MCF 10A (cell line): ENCODE results near the gene CCRL2. TPM values are rescaled to one million over a fixed set of nuclear protein-coding genes. Genes with fewer than 3 reads are reported as not detected.
A peak's percentile ranks its signal among the peaks of the same experiment; 100 is the strongest.

Source experiments
- BruUV-seq: library from RNA; stranded (reverse); fragments of 400-500 nt; replicated peaks from 2 replicates; lab custom pipeline; 2021; lab: Mats Ljungman, UMichigan
- CTCF ChIA-PET: fragments of 300-600 bp; sonication (Branson Sonifier 250); formaldehyde crosslinking; extraction: SDS; loops from one replicate; lab custom pipeline; 2021; ENCODE audit warnings: antibody characterized with exemption, inconsistent platforms; lab: Yijun Ruan, JAX
- POLR2A ChIA-PET: fragments of 300-600, 350-650 bp; sonication (Branson Sonifier 250); formaldehyde crosslinking; extraction: SDS; loops from one replicate; lab custom pipeline; 2020; ENCODE audit warnings: antibody characterized with exemption, inconsistent platforms; lab: Yijun Ruan, JAX
- DNase-seq: peaks from one replicate; pipeline ENCODE4 v3.0.0-alpha.2; 2018; ENCODE audit not compliant: unreplicated experiment
- H3K27ac Mint-ChIP-seq: one replicate; pipeline ENCODE4 v1.8.0; 2022; ENCODE audit warnings: mild to moderate bottlenecking, low read depth, mixed read lengths; ENCODE audit not compliant: unreplicated experiment
- H3K27me3 Mint-ChIP-seq: one replicate; pipeline ENCODE4 v1.8.0; 2022; ENCODE audit warnings: mixed read lengths; ENCODE audit not compliant: insufficient read depth, unreplicated experiment
- H3K36me3 Mint-ChIP-seq: one replicate; pipeline ENCODE4 v1.8.0; 2022; ENCODE audit warnings: mild to moderate bottlenecking, moderate library complexity, mixed read lengths; ENCODE audit not compliant: insufficient read depth, unreplicated experiment
- H3K4me1 Mint-ChIP-seq: one replicate; pipeline ENCODE4 v1.8.0; 2022; ENCODE audit warnings: mixed read lengths; ENCODE audit not compliant: insufficient read depth, unreplicated experiment
- H3K4me3 Mint-ChIP-seq: one replicate; pipeline ENCODE4 v1.8.0; 2022; ENCODE audit warnings: mild to moderate bottlenecking, moderate library complexity, mixed read lengths; ENCODE audit not compliant: unreplicated experiment
- H3K9me3 Mint-ChIP-seq: one replicate; pipeline ENCODE4 v1.8.0; 2022; ENCODE audit warnings: mixed read lengths; ENCODE audit not compliant: unreplicated experiment
- intact Hi-C: fragments of 100-400 bp; cut with micrococcal nuclease; formaldehyde crosslinking; loops from 2 replicates; pipeline ENCODE4 v1.14.1; 2022
- total RNA-seq: library from RNA; stranded (reverse); gene quantifications from 2 replicates; pipeline ENCODE4 v1.2.3, GENCODE V29; 2022
- TF ChIP-seq, protein P1 (sequence below): fragments of 200-600 bp; IDR thresholded peaks from one replicate; pipeline ENCODE4 v1.8.0; 2022; ENCODE audit warnings: antibody characterized with exemption, mild to moderate bottlenecking; ENCODE audit not compliant: unreplicated experiment

Gene CCRL2
- total RNA-seq, 1 experiment from 2014 or later: not detected

DNA sequence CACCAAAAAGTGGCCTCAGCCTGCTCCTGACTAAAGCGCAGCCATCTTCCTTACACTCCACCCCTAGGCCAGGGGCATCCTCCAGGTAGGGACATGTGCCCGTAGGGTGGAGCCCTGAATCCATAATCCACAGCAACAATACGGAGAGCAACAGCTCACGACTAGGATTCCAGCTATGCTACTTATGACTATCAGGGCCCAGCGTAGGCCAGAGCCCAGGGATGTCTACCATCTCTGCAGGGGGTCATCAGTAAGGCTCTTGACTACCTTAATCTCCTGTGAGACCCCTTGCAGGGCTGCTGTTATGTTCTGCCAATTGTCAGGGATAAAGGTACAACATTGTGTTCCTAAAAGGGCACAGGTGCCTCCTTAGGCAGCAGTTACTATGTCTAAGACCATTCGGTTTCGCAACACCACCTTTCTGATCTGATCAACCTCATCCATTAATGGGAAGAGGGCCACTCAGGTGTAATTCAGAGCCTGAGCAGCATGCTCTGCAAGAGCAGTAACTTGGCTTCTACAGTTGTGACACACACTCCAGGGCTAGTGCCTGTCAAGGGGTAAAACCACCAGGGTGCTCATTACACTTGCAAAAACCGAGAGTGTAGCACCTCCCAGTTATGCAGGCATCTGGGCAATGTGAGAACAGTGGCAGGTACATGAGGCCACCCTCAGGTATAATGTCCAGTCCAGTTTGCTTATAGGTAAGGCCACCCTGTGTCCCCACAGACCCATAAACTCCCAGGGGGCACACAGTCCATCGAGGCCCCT lies 11.0 kb downstream of the CCRL2 start:
- CTCF ChIA-PET: interaction anchor here (1.3 kb wide), 1 partner anchor 25 kb away, joined by 3 read pairs; no protein-coding TSS in a partner anchor
- TF ChIP-seq, protein P1, sequence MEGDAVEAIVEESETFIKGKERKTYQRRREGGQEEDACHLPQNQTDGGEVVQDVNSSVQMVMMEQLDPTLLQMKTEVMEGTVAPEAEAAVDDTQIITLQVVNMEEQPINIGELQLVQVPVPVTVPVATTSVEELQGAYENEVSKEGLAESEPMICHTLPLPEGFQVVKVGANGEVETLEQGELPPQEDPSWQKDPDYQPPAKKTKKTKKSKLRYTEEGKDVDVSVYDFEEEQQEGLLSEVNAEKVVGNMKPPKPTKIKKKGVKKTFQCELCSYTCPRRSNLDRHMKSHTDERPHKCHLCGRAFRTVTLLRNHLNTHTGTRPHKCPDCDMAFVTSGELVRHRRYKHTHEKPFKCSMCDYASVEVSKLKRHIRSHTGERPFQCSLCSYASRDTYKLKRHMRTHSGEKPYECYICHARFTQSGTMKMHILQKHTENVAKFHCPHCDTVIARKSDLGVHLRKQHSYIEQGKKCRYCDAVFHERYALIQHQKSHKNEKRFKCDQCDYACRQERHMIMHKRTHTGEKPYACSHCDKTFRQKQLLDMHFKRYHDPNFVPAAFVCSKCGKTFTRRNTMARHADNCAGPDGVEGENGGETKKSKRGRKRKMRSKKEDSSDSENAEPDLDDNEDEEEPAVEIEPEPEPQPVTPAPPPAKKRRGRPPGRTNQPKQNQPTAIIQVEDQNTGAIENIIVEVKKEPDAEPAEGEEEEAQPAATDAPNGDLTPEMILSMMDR: no peak
- H3K4me3 Mint-ChIP-seq: no peak overlapping the region
- no TSS peak for BruUV-seq
- intact Hi-C loops: no loop called here
- H3K9me3 Mint-ChIP-seq: no peaks in the 10 kb centered on the region
- H3K4me1 Mint-ChIP-seq: peaks cover 8% of the 10 kb centered on the region
- POLR2A ChIA-PET: no interaction called here
- H3K27ac Mint-ChIP-seq: no peak overlapping the region
- DNase-seq: no peak
- H3K27me3 Mint-ChIP-seq: no peaks in the 10 kb centered on the region
- H3K36me3 Mint-ChIP-seq: no peaks in the 10 kb centered on the region

DNA sequence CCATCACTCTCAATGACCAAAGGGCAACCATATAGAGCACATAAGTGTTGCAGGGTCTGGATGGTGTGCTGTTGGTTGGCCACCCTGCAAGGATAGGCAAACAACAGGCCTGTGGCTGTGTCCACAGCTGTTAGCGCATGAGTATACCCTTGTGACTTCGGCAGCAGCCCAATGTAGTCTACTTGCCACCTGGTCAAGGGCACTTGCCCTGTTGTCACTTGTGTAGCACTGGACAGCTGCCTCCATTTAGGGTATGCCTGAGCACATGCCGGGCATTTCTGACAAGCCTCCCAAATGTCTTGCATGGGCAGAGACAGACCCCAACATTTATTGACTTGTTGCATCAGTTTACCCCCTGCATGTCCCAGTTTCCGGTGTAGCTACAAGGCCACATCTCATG lies 12.8 kb downstream of the CCRL2 start:
- POLR2A ChIA-PET: no interaction called here
- TF ChIP-seq, protein P1: no peak
- Mint-ChIP-seq H3K4me1 (peaks cover 16% of the 10 kb centered on the region), H3K27ac (no peak overlapping the region), H3K36me3 (no peaks in the 10 kb centered on the region), H3K27me3 (no peaks in the 10 kb centered on the region), H3K4me3 (no peak overlapping the region), H3K9me3 (no peaks in the 10 kb centered on the region)
- intact Hi-C loops: no loop called here
- no peak for DNase-seq
- BruUV-seq: no TSS peak
- CTCF ChIA-PET: no interaction called here

DNA sequence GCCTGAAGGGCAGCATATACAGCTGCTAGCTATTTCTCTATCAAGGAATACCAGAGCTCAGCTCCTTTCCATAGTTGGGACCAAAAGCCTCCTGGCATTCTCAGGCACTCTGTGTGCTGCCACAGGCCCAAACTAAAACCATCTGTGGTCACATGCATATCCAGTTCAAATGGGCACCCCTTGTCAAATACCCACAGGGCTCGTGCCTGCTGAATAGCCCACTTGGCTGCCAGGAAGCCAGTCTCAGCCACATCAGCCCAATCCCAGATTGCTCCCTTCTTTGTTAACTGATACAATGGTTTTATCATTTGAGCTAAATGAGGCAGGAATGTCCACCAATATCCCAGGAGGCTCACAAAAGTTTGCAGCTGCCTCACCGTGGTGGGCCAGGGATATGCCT lies 13.9 kb downstream of the CCRL2 start:
- Mint-ChIP-seq H3K27me3 (no peaks in the 10 kb centered on the region), H3K9me3 (no peaks in the 10 kb centered on the region), H3K4me3 (no peak overlapping the region), H3K27ac (no peak overlapping the region), H3K4me1 (peaks cover 16% of the 10 kb centered on the region), H3K36me3 (no peaks in the 10 kb centered on the region)
- intact Hi-C loops: no loop called here
- CTCF ChIA-PET: interaction anchor here (0.6 kb wide), 1 partner anchor 13 kb away, joined by 4 read pairs; no protein-coding TSS in a partner anchor
- no peak for DNase-seq
- POLR2A ChIA-PET: no interaction called here
- BruUV-seq: no TSS peak
- TF ChIP-seq, protein P1: no peak

DNA sequence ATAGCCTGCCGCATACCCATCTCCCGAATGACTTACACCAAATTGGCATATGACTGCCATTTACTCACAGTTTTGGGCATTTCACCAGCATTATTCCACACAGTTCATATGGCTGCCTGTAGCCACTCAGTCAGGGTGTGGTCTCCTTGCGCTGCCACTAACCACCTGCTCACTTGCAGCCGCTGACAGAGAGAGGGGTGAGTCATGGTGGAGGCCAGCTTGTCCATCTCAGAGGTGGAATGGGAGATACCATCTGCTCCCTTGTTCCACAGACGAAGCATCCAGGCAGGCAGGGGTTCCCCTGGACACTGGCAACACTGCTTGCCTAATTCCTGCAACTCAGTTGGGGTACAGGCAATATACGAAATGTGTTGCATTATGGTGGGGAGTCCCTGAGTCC lies 15.6 kb downstream of the CCRL2 start:
- peak; percentile 92 for DNase-seq
- Mint-ChIP-seq H3K4me1 (peaks cover 16% of the 10 kb centered on the region), H3K36me3 (no peaks in the 10 kb centered on the region), H3K27ac (peak overlapping the region; percentile 14), H3K4me3 (no peak overlapping the region), H3K9me3 (no peaks in the 10 kb centered on the region), H3K27me3 (no peaks in the 10 kb centered on the region)
- BruUV-seq: no TSS peak
- TF ChIP-seq, protein P1: no peak
- POLR2A ChIA-PET: interaction anchor here (0.6 to 1.6 kb wide), 5 partner anchors 11 to 1245 kb away, joined by 3 to 5 read pairs (median 4); no protein-coding TSS in a partner anchor
- CTCF ChIA-PET: no interaction called here
- intact Hi-C loops: loop anchor here (2.0 kb wide), 1 partner anchor 44 kb away; no protein-coding TSS in a partner anchor
